Inflammatory macrophage treated with lipopolysaccharide for 4 hours (primary cell): Measurements from ENCODE around the gene KREMEN1.

Source experiments
- DNase-seq: peaks from one replicate; pipeline ENCODE4 v3.0.0-alpha.2; 2020

KREMEN1 gene

GRCh38 chr22:29152954-29153719 is 80.3 kb downstream of the KREMEN1 start:
- peak; percentile 82 for DNase-seq

- peak; percentile 62 for DNase-seq
Observed at GRCh38 chr22:29154364-29155048, 81.7 kb downstream of the KREMEN1 start.

GRCh38 chr22:29155966-29156365 is 83.1 kb downstream of the KREMEN1 start:
- DNase-seq, result no peak

- DNase-seq, result no peak
Observed at GRCh38 chr22:29156507-29156906, 83.7 kb downstream of the KREMEN1 start.

- no peak for DNase-seq
Observed at GRCh38 chr22:29157759-29158535, 85.1 kb downstream of the KREMEN1 start.

GRCh38 chr22:29158546-29158945 is 85.7 kb downstream of the KREMEN1 start:
- no peak for DNase-seq

GRCh38 chr22:29163808-29164207 is 91.0 kb downstream of the KREMEN1 start:
- no peak for DNase-seq

GRCh38 chr22:29165321-29166060 is 92.7 kb downstream of the KREMEN1 start:
- DNase-seq, result no peak

GRCh38 chr22:29166180-29166579 is 93.3 kb downstream of the KREMEN1 start:
- DNase-seq, result no peak

GRCh38 chr22:29167032-29167911 is 94.4 kb downstream of the KREMEN1 start:
- peak; percentile 59 for DNase-seq

- no peak for DNase-seq
Observed at GRCh38 chr22:29171721-29172120, 98.9 kb downstream of the KREMEN1 start.

- DNase-seq, result no peak
Observed at GRCh38 chr22:29172216-29172615, 99.4 kb downstream of the KREMEN1 start.

GRCh38 chr22:29175312-29175835 is 102.5 kb downstream of the KREMEN1 start:
- DNase-seq, result no peak

GRCh38 chr22:29183971-29184848 is 111.4 kb downstream of the KREMEN1 start:
- DNase-seq, result no peak

GRCh38 chr22:29184849-29185490 is 112.1 kb downstream of the KREMEN1 start:
- DNase-seq, result no peak

- no peak for DNase-seq
Observed at GRCh38 chr22:29186302-29186701, 113.5 kb downstream of the KREMEN1 start.

GRCh38 chr22:29187831-29188230 is 115.0 kb downstream of the KREMEN1 start:
- DNase-seq, result no peak

GRCh38 chr22:29190051-29190450 is 117.2 kb downstream of the KREMEN1 start:
- DNase-seq, result no peak

- DNase-seq, result no peak
Observed at GRCh38 chr22:29190918-29191317, 118.1 kb downstream of the KREMEN1 start.

- no peak for DNase-seq
Observed at GRCh38 chr22:29193021-29193420, 120.2 kb downstream of the KREMEN1 start.
